Left ventricle myocardium inferior (tissue), 1 donor: ENCODE data around the gene ASIC3. TPM values are rescaled to one million over a fixed set of nuclear protein-coding genes. Genes with fewer than 3 reads are reported as not detected.

ENCODE experiments used
- DNase-seq: peaks from one replicate; pipeline ENCODE4 v3.0.0-alpha.2; 2020
- H3K27ac ChIP-seq: fragments of 200-600 bp; replicated peaks from 2 replicates; pipeline ENCODE4 v1.8.0; 2021
- H3K27me3 ChIP-seq: fragments of 200-600 bp; 2 replicates; pipeline ENCODE4 v1.8.0; 2021; ENCODE audit warnings: low read depth
- H3K36me3 ChIP-seq: fragments of 200-600 bp; 2 replicates; pipeline ENCODE4 v1.8.0; 2021
- H3K4me1 ChIP-seq: fragments of 200-600 bp; 2 replicates; pipeline ENCODE4 v1.8.0; 2021
- H3K4me3 ChIP-seq: fragments of 200-600 bp; 2 replicates; pipeline ENCODE4 v1.8.0; 2021; ENCODE audit warnings: mild to moderate bottlenecking, moderate library complexity
- H3K9me3 ChIP-seq: fragments of 200-600 bp; replicated peaks from 2 replicates; pipeline ENCODE4 v1.8.0; 2021
- CTCF ChIP-seq: fragments of 200-600 bp; IDR thresholded peaks from 2 replicates; pipeline ENCODE4 v1.8.0; 2021; ENCODE audit warnings: antibody characterized with exemption, mild to moderate bottlenecking, borderline replicate concordance
- intact Hi-C: fragments of 100-400 bp; cut with micrococcal nuclease; formaldehyde crosslinking; loops from one replicate; pipeline ENCODE4 v1.11.0; 2022
- total RNA-seq: library from RNA; stranded (reverse); fragmentation: NEBNext Ultra II Directional; extraction: Animal tissue kit (Norgen Biotek cat#: 25700); gene quantifications from one replicate; pipeline ENCODE4 v1.2.1, GENCODE V29; 2021
- donor health status: DM: no; HTN: yes; CAD: no; lungs with severe emphysema.

Gene ASIC3
- total RNA-seq, 1 donor from 2014 or later = 5.3 TPM

- no peak for TF ChIP-seq CTCF
- Histone ChIP-seq H3K4me1 (peaks cover 56% of the 10 kb centered on the region), H3K9me3 (no peaks in the 10 kb centered on the region), H3K36me3 (peaks cover 4% of the 10 kb centered on the region), H3K27ac (peak overlapping the region; percentile 8), H3K27me3 (no peaks in the 10 kb centered on the region), H3K4me3 (no peak overlapping the region)
- intact Hi-C loops = loop anchor here (10.0 kb wide), 1 partner anchor 67 kb away; no protein-coding TSS in a partner anchor
- DNase-seq = no peak
Observed at GRCh38 chr7:151101621-151102396, 53.5 kb downstream of the ASIC3 start.

Other genes starting within 250 kb of the ASIC3 start
- 34.0 TPM for gene TMEM176B, start 248.2 kb upstream of the ASIC3 start, total RNA-seq
- gene TMEM176A, start 247.8 kb upstream of the ASIC3 start, total RNA-seq = 18.5 TPM
- gene AOC1, start 196.0 kb upstream of the ASIC3 start, total RNA-seq = 0.36 TPM
- gene KCNH2, start 70.2 kb upstream of the ASIC3 start, total RNA-seq = 94.1 TPM
- 12.6 TPM for gene NOS3, start 57.5 kb upstream of the ASIC3 start, total RNA-seq
- gene ATG9B, start 24.0 kb upstream of the ASIC3 start, total RNA-seq = not detected
- gene ABCB8, start 20.1 kb upstream of the ASIC3 start, total RNA-seq = 28.3 TPM
- gene CDK5, start 9.4 kb downstream of the ASIC3 start, total RNA-seq = 9.6 TPM
- gene SLC4A2, start 11.1 kb downstream of the ASIC3 start, total RNA-seq = 62.9 TPM
- gene FASTK, start 32.3 kb downstream of the ASIC3 start, total RNA-seq = 75.7 TPM
- 30.1 TPM for gene TMUB1, start 35.0 kb downstream of the ASIC3 start, total RNA-seq
- 51.0 TPM for gene AGAP3, start 37.9 kb downstream of the ASIC3 start, total RNA-seq
- 1.9 TPM for gene GBX1, start 119.2 kb downstream of the ASIC3 start, total RNA-seq
- 35.4 TPM for gene ASB10, start 138.7 kb downstream of the ASIC3 start, total RNA-seq
- gene H2BK1, start 162.0 kb downstream of the ASIC3 start, total RNA-seq = not detected
- gene ABCF2, start 178.7 kb downstream of the ASIC3 start, total RNA-seq = 30.5 TPM
- gene CHPF2, start 184.0 kb downstream of the ASIC3 start, total RNA-seq = 17.3 TPM
- 104 TPM for gene SMARCD3, start 200.2 kb downstream of the ASIC3 start, total RNA-seq